ENCODE measurements around the gene PTMS. TPM values are rescaled to one million over a fixed set of nuclear protein-coding genes. Genes with fewer than 3 reads are reported as not detected.

Gene PTMS
- total RNA-seq, 1 donor from 2014 or later: 480 TPM

GRCh38 chr12:6772726-6773589 is 6.8 kb downstream of the PTMS start:
- Mint-ChIP-seq H3K27ac (no peak overlapping the region), H3K36me3 (ENCODE audit: insufficient read depth) (peaks cover 26% of the 10 kb centered on the region), H3K27me3 (peaks cover 65% of the 10 kb centered on the region), H3K4me1 (ENCODE audit: low read depth) (peaks cover 44% of the 10 kb centered on the region), H3K4me3 (ENCODE audit: low read depth) (no peak overlapping the region), H3K9me3 (ENCODE audit: low read depth) (no peaks in the 10 kb centered on the region)
- DNase-seq (ENCODE audit: low spot score, unreplicated experiment): no peak
- TF ChIP-seq CTCF (IDR thresholded peaks at IDR 0.05; ENCODE audit: unreplicated experiment): no peak

DNA sequence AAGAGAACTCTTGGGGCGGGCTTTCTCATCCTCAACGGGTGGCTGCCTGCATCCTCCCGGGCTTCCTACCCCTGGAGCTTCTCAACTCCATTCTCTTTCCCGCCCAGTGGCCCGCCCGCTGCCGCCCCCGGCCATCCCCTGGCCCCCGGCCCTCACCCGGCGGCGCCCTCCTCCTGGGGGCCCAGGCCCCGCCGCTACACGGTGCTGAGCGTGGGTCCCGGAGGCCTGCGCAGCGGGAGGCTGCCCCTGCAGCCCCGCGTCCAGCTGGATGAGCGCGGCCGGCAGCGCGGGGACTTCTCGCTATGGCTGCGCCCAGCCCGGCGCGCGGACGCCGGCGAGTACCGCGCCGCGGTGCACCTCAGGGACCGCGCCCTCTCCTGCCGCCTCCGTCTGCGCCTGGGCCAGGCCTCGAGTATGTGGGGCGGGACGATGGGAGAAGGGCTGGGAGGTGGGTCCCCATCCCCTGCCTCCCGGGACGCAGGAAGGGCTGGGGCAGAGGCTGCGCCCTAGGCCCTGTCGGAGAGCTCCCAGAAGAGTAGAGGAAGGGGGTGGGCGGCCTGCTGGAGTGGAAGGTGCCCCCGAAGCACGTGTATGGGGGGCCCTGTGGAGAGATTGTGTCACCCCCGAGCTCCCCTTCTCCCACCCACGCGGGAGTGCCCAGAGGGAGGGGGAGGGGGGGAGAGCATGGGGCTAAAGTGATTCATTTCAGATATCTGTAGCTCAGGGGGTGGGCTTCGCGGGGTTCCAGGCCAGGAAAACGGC is 7.6 kb downstream of the PTMS start:
- no peak overlapping the region for H3K27ac Mint-ChIP-seq
- peaks cover 73% of the 10 kb centered on the region for H3K27me3 Mint-ChIP-seq
- peaks cover 44% of the 10 kb centered on the region for H3K4me1 Mint-ChIP-seq (ENCODE audit: low read depth)
- no peak for TF ChIP-seq CTCF (IDR thresholded peaks at IDR 0.05; ENCODE audit: unreplicated experiment)
- H3K9me3 Mint-ChIP-seq (ENCODE audit: low read depth): no peaks in the 10 kb centered on the region
- H3K36me3 Mint-ChIP-seq (ENCODE audit: insufficient read depth): peaks cover 26% of the 10 kb centered on the region
- no peak overlapping the region for H3K4me3 Mint-ChIP-seq (ENCODE audit: low read depth)
- DNase-seq (ENCODE audit: low spot score, unreplicated experiment): no peak

DNA sequence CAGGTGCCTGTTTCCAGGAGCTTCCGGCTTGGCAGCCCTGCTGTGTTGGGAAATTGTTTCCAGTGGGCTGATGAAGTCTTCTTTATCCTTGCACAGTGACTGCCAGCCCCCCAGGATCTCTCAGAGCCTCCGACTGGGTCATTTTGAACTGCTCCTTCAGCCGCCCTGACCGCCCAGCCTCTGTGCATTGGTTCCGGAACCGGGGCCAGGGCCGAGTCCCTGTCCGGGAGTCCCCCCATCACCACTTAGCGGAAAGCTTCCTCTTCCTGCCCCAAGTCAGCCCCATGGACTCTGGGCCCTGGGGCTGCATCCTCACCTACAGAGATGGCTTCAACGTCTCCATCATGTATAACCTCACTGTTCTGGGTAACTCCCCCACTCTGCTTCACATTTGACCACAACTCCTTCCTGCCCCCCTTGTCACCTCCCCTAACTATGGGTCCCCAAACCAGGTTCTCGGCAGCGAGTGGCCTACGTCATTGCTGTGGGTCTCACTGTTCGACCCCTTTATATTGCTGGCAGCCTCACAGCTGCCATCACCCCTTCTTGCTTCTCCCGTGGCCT is 8.4 kb downstream of the PTMS start:
- H3K4me3 Mint-ChIP-seq (ENCODE audit: low read depth): no peak overlapping the region
- no peak for TF ChIP-seq CTCF (IDR thresholded peaks at IDR 0.05; ENCODE audit: unreplicated experiment)
- H3K36me3 Mint-ChIP-seq (ENCODE audit: insufficient read depth): peaks cover 23% of the 10 kb centered on the region
- DNase-seq (ENCODE audit: low spot score, unreplicated experiment): no peak
- peaks cover 74% of the 10 kb centered on the region for H3K27me3 Mint-ChIP-seq
- H3K4me1 Mint-ChIP-seq (ENCODE audit: low read depth): peaks cover 39% of the 10 kb centered on the region
- no peaks in the 10 kb centered on the region for H3K9me3 Mint-ChIP-seq (ENCODE audit: low read depth)
- no peak overlapping the region for H3K27ac Mint-ChIP-seq

DNA sequence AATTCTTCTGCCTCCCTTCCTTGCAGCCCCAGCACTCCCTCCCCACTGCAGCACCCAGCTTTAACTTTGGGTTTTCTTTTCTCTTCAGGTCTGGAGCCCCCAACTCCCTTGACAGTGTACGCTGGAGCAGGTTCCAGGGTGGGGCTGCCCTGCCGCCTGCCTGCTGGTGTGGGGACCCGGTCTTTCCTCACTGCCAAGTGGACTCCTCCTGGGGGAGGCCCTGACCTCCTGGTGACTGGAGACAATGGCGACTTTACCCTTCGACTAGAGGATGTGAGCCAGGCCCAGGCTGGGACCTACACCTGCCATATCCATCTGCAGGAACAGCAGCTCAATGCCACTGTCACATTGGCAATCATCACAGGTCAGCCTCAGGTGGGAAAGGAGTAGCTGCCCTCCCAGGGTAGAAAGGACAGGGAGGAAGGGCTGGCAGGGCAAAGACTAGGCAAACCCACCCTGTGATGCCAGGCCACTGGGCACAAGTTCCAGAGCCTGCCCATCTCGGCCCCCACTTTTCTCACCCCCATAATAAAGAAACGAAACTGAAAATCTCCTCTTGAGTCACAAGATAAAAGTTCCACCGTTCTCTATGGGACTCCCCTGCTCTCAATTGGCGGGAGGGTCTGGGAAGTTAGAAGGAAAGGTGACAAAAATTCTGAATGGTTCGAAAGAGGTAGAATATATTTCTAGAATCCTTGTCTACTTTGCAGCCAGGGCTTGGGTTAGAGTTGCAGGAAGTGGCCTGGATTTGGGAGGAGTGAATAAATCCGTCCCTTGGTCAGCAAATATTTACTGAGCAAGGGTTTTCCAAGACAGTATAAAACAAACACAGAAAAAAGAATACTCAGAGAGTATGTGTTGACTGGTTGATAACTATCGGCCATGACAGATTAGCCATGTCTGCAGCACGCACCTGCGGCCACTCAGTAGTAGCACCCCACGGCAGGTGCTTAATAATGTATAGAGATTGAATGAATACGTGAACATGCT is 9.3 kb downstream of the PTMS start:
- H3K4me1 Mint-ChIP-seq (ENCODE audit: low read depth): peaks cover 39% of the 10 kb centered on the region
- H3K27ac Mint-ChIP-seq: no peak overlapping the region

More for the DNA sequence above, 9.3 kb downstream of the PTMS start:
- DNase-seq (ENCODE audit: low spot score, unreplicated experiment): no peak
- H3K9me3 Mint-ChIP-seq (ENCODE audit: low read depth): no peaks in the 10 kb centered on the region
- peaks cover 79% of the 10 kb centered on the region for H3K27me3 Mint-ChIP-seq
- peak overlapping the region; percentile 7 for H3K4me3 Mint-ChIP-seq (ENCODE audit: low read depth)
- peaks cover 18% of the 10 kb centered on the region for H3K36me3 Mint-ChIP-seq (ENCODE audit: insufficient read depth)
- no peak for TF ChIP-seq CTCF (IDR thresholded peaks at IDR 0.05; ENCODE audit: unreplicated experiment)
